Trophoblast cell (in vitro differentiated cells and primary cell): ENCODE measurements around the gene EIF4E3.

Experiments used
- DNase-seq, 2 donors: peaks; one replicate each; pipeline ENCODE4 v3.0.0-alpha.2; 2016
- H2AFZ ChIP-seq: 2 replicates; pipeline ENCODE4 v1.6.1; 2013; ENCODE audit warnings: low read length, moderate library complexity, mild to moderate bottlenecking; ENCODE audit not compliant: insufficient read depth, poor library complexity
- H2AK5ac ChIP-seq: 2 replicates; pipeline ENCODE4 v1.6.1; 2013; ENCODE audit warnings: mild to moderate bottlenecking, low read length
- H2BK120ac ChIP-seq: 2 replicates; pipeline ENCODE4 v1.6.1; 2013; ENCODE audit warnings: low read length, mild to moderate bottlenecking, moderate library complexity; ENCODE audit not compliant: insufficient read depth, poor library complexity
- H2BK12ac ChIP-seq: 2 replicates; pipeline ENCODE4 v1.6.1; 2013; ENCODE audit warnings: mild to moderate bottlenecking, low read length, moderate library complexity
- H2BK5ac ChIP-seq: 2 replicates; pipeline ENCODE4 v1.6.1; 2013; ENCODE audit warnings: low read length, low read depth, moderate library complexity, mild to moderate bottlenecking; ENCODE audit not compliant: poor library complexity
- H3K14ac ChIP-seq: 2 replicates; pipeline ENCODE4 v1.6.1; 2013; ENCODE audit warnings: mild to moderate bottlenecking, low read length
- H3K18ac ChIP-seq: 2 replicates; pipeline ENCODE4 v1.6.1; 2013; ENCODE audit warnings: mild to moderate bottlenecking, low read length
- H3K23ac ChIP-seq: 2 replicates; pipeline ENCODE4 v1.6.1; 2013; ENCODE audit warnings: low read length
- H3K27ac ChIP-seq: 2 replicates; pipeline ENCODE4 v1.5.1; 2013; ENCODE audit warnings: low read depth, mild to moderate bottlenecking, inconsistent platforms, low read length, moderate library complexity
- H3K27me3 ChIP-seq: 2 replicates; pipeline ENCODE4 v1.6.1; 2013; ENCODE audit warnings: inconsistent platforms, mild to moderate bottlenecking, low read length, moderate library complexity; ENCODE audit not compliant: insufficient read depth
- H3K36me3 ChIP-seq, 2 experiments: 1 replicate in 1 of 2; 2 replicates in 1 of 2; pipeline ENCODE4 v1.6.1; 2013; ENCODE audit warnings: low read length in 2 of 2, mild to moderate bottlenecking in 2 of 2, moderate library complexity in 1 of 2; ENCODE audit not compliant: insufficient read depth in 2 of 2, control insufficient read depth in 1 of 2
- H3K4ac ChIP-seq: 2 replicates; pipeline ENCODE4 v1.6.1; 2013; ENCODE audit warnings: low read depth, mild to moderate bottlenecking, low read length, moderate library complexity
- H3K4me1 ChIP-seq, 2 experiments: 1 replicate in 1 of 2; 2 replicates in 1 of 2; pipeline ENCODE4 v1.6.1; 2013; ENCODE audit warnings: low read length in 2 of 2, mild to moderate bottlenecking in 2 of 2, moderate library complexity in 1 of 2; ENCODE audit not compliant: insufficient read depth in 2 of 2, control insufficient read depth in 1 of 2
- H3K4me2 ChIP-seq: 2 replicates; pipeline ENCODE4 v1.6.1; 2013; ENCODE audit warnings: inconsistent platforms, mild to moderate bottlenecking, low read length, moderate library complexity
- H3K4me3 ChIP-seq: 2 replicates; pipeline ENCODE4 v1.5.1; 2013; ENCODE audit warnings: mild to moderate bottlenecking, low read depth, low read length, inconsistent platforms
- H3K79me1 ChIP-seq: one replicate; pipeline ENCODE4 v1.6.1; 2013; ENCODE audit warnings: low read length
- H3K79me2 ChIP-seq: 2 replicates; pipeline ENCODE4 v1.6.1; 2013; ENCODE audit warnings: low read length, mild to moderate bottlenecking; ENCODE audit not compliant: control insufficient read depth, insufficient read depth, poor library complexity
- H3K9ac ChIP-seq: 2 replicates; pipeline ENCODE4 v1.6.1; 2013; ENCODE audit warnings: mild to moderate bottlenecking, low read length
- H3K9me3 ChIP-seq: 2 replicates; pipeline ENCODE4 v1.6.1; 2013; ENCODE audit warnings: low read depth, mild to moderate bottlenecking, control low read depth, inconsistent platforms, low read length; ENCODE audit not compliant: insufficient read depth
- H4K12ac ChIP-seq: 2 replicates; pipeline ENCODE4 v1.6.1; 2013; ENCODE audit warnings: low read depth, mild to moderate bottlenecking, low read length, moderate library complexity
- H4K8ac ChIP-seq: 2 replicates; pipeline ENCODE4 v1.6.1; 2013; ENCODE audit warnings: low read depth, mild to moderate bottlenecking, low read length, moderate library complexity
- H4K91ac ChIP-seq: one replicate; pipeline ENCODE4 v1.6.1; 2013; ENCODE audit warnings: low read depth, mild to moderate bottlenecking, low read length, moderate library complexity
- WGBS: extraction: QIAGEN DNeasy Blood & Tissue Kit; methylation state at CpG from one replicate; pipeline ENCODE4 v1.1.7; 2013; ENCODE audit warnings: missing lambda C conversion rate; ENCODE audit not compliant: insufficient read length, insufficient coverage; ENCODE audit errors: extremely low coverage; 5-methylcytosine and 5-hydroxymethylcytosine counted together

EIF4E3 gene

DNA sequence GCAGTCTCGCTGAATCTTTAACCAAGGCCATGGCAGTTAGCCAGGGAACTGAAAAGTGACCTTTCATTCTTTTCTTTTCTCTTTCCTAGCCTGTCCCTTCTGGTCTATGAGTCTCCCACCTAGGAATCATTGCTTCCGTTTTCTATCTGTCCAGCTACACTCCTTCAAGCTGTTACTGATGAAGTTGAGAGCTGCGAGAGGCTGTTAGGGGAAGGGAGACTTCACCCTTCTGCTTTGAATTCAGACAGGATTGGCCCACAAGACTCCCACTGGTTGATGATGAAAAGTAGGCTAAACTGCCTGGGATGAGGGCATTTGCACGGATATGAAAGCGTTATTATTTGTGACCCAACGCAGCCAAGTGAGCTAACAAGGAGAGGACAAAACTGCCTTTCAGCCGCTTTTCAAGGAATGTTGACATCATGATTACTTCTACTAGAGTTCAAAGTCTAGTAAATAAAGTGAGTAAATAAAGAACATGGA, 30.2 kb downstream of the EIF4E3 start:
- no peak overlapping the region for H2AK5ac ChIP-seq
- H4K8ac ChIP-seq: no peak overlapping the region
- no peak overlapping the region for H3K14ac ChIP-seq
- peak overlapping the region; percentile 27 for H3K9ac ChIP-seq
- peak overlapping the region; percentile 70 for H2AFZ ChIP-seq
- peaks cover 0 to 4% of the 10 kb centered on the region in 2 experiments for H3K4me1 ChIP-seq
- no peak overlapping the region for H4K91ac ChIP-seq
- peaks cover 1% of the 10 kb centered on the region for H3K79me1 ChIP-seq
- no peaks in the 10 kb centered on the region for H3K79me2 ChIP-seq
- no peak overlapping the region for H3K4ac ChIP-seq
- no peak overlapping the region for H3K4me2 ChIP-seq
- no peak overlapping the region for H2BK5ac ChIP-seq
- H3K23ac ChIP-seq: no peak overlapping the region
- no peak overlapping the region for H4K12ac ChIP-seq
- H2BK12ac ChIP-seq: peak overlapping the region; percentile 24
- no peak overlapping the region for H3K18ac ChIP-seq
- H3K9me3 ChIP-seq: no peaks in the 10 kb centered on the region
- no peak overlapping the region for H2BK120ac ChIP-seq
- H3K27ac ChIP-seq: no peak overlapping the region
- no peak for DNase-seq
- H3K4me3 ChIP-seq: no peak overlapping the region
- H3K27me3 ChIP-seq: no peaks in the 10 kb centered on the region
- no CpG with 5 or more reads among the region's 7 CpGs for WGBS
- peaks cover 0 to 2% of the 10 kb centered on the region in 2 experiments for H3K36me3 ChIP-seq

DNA sequence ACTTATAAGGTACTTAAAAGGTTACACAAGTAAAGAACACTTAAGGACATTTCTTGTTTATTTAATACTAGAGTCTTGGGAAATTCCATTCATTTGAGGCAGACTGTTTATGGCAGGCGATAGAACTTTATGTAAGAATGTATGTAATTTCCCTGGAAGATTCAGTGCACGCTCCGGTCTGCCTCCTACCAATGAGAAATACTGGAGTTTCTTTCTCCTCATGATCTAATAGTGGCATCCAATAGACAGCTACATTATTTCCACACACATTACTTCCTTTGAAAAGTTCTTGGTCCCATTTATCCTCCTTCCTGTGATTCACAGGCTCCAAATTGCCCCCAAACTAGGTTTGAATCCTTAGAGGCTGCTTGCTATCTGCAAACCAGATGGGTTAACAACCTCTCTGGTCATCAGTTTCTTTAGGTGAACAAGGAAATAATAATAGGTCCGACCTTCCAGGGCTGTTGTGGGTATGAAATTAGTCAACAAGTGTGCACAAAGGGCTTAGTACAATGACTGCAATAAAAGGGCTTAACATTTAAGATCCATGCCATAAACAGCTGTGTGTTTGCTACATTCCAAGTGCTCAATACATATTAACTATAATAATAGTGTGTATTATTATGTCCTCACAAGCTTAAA, 30.7 kb downstream of the EIF4E3 start:
- Histone ChIP-seq H3K9me3 (no peaks in the 10 kb centered on the region), H3K18ac (no peak overlapping the region), H4K12ac (no peak overlapping the region), H3K23ac (no peak overlapping the region), H3K9ac (no peak overlapping the region), H3K14ac (no peak overlapping the region), H2AFZ (no peak overlapping the region), H3K4me2 (no peak overlapping the region), H3K4me1 (peaks cover 0 to 4% of the 10 kb centered on the region in 2 experiments), H2AK5ac (no peak overlapping the region), H3K4me3 (no peak overlapping the region), H2BK120ac (no peak overlapping the region), H4K8ac (no peak overlapping the region), H3K4ac (no peak overlapping the region), H3K27ac (no peak overlapping the region), H3K79me1 (peaks cover 1% of the 10 kb centered on the region), H2BK12ac (no peak overlapping the region), H2BK5ac (no peak overlapping the region), H3K79me2 (no peaks in the 10 kb centered on the region), H3K27me3 (no peaks in the 10 kb centered on the region), H3K36me3 (peaks cover 0 to 2% of the 10 kb centered on the region in 2 experiments), H4K91ac (no peak overlapping the region)
- peak; percentile 44 to 58 for DNase-seq
- no CpG with 5 or more reads among the region's 4 CpGs for WGBS

DNA sequence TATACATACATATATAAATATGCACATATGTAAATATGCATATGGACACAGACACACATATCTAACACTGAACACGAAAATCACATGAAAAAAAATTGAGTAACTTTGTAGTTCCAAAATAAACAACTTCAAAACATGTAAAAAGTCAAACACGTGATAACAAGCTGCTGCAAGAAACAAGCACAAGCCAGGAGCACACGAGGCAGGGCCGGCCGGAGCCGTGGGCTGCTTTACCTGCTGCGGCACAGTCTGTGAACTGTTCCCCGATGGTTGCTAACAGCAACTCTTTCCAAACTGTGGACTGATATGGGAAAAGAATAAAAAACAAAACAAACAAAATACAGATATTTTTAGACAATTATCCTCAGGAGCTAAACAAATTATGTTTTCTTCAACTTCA, 31.6 kb downstream of the EIF4E3 start:
- no peak overlapping the region for H3K18ac ChIP-seq
- no peak overlapping the region for H3K27ac ChIP-seq
- no peak overlapping the region for H3K14ac ChIP-seq
- H3K9ac ChIP-seq: no peak overlapping the region
- no peak overlapping the region for H2BK12ac ChIP-seq
- H2AFZ ChIP-seq: no peak overlapping the region
- H3K4ac ChIP-seq: no peak overlapping the region
- no peak for DNase-seq
- no peak overlapping the region for H2AK5ac ChIP-seq
- no peak overlapping the region for H4K8ac ChIP-seq
- WGBS: no CpG with 5 or more reads among the region's 8 CpGs
- no peak overlapping the region for H3K4me3 ChIP-seq
- no peak overlapping the region for H2BK5ac ChIP-seq
- no peak overlapping the region for H3K23ac ChIP-seq
- no peak overlapping the region for H4K12ac ChIP-seq
- no peak overlapping the region for H4K91ac ChIP-seq
- H3K36me3 ChIP-seq: peaks cover 0 to 2% of the 10 kb centered on the region in 2 experiments
- H3K27me3 ChIP-seq: no peaks in the 10 kb centered on the region
- peaks cover 0 to 5% of the 10 kb centered on the region in 2 experiments for H3K4me1 ChIP-seq
- H3K4me2 ChIP-seq: no peak overlapping the region
- peaks cover 1% of the 10 kb centered on the region for H3K79me1 ChIP-seq
- H3K9me3 ChIP-seq: no peaks in the 10 kb centered on the region
- no peaks in the 10 kb centered on the region for H3K79me2 ChIP-seq
- H2BK120ac ChIP-seq: no peak overlapping the region

DNA sequence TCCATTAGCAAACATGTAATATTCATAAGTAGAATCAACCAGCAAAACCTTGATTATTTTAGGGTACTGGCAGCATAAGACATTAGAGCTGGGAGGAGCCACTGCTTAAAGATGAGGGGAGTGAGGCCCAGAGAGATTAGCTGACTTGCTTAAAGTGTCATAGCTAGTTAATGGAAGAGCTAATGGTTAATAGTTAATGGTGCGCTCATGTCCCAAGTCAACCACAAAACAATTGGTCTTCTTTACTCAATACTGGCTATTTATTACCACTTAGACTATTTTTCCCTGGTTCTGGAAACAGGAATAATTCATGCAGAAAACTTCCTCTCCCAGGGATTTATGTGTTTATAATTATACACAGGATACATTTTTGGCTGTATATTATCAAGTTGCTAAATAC, 33.1 kb downstream of the EIF4E3 start:
- Histone ChIP-seq H3K27ac (no peak overlapping the region), H3K4ac (no peak overlapping the region)
- no CpG with 5 or more reads among the region's 1 CpG for WGBS

More for the DNA sequence above, 33.1 kb downstream of the EIF4E3 start:
- H3K9me3 ChIP-seq: no peaks in the 10 kb centered on the region
- no peak overlapping the region for H4K8ac ChIP-seq
- H3K79me2 ChIP-seq: no peaks in the 10 kb centered on the region
- no peaks in the 10 kb centered on the region for H3K36me3 ChIP-seq
- H2BK5ac ChIP-seq: no peak overlapping the region
- H3K23ac ChIP-seq: no peak overlapping the region
- no peak overlapping the region for H3K4me3 ChIP-seq
- peaks cover 5% of the 10 kb centered on the region for H3K79me1 ChIP-seq
- no peaks in the 10 kb centered on the region for H3K27me3 ChIP-seq
- peaks cover 6 to 11% of the 10 kb centered on the region in 2 experiments for H3K4me1 ChIP-seq
- no peak overlapping the region for H2BK120ac ChIP-seq
- H2AFZ ChIP-seq: no peak overlapping the region
- no peak overlapping the region for H3K14ac ChIP-seq
- no peak overlapping the region for H3K9ac ChIP-seq
- no peak overlapping the region for H3K18ac ChIP-seq
- no peak overlapping the region for H2AK5ac ChIP-seq
- H3K4me2 ChIP-seq: no peak overlapping the region
- DNase-seq: no peak
- H2BK12ac ChIP-seq: peak overlapping the region; percentile 71
- H4K91ac ChIP-seq: no peak overlapping the region
- H4K12ac ChIP-seq: no peak overlapping the region
